ENCODE results near the gene MARVELD1. TPM values are rescaled to one million over a fixed set of nuclear protein-coding genes. Genes with fewer than 3 reads are reported as not detected.
A peak's percentile ranks its signal among the peaks of the same experiment; 100 is the strongest.

Gene MARVELD1
- total and polyA plus RNA-seq, 3 donors from 2014 or later: 8.7 to 21.9 (median 13.6) TPM

- H3K27ac ChIP-seq: peak overlapping the region in 1 of 2 donors; percentile 13
- intact Hi-C loops (cut with DNase I; ENCODE audit: low total_unique reads): loop anchor here (10.0 kb wide), 1 partner anchor 49 kb away; the partner anchor contains the start of gene ZFYVE27
- 67% methylated on average over 2 of the region's 2 CpGs; no CpG with 5 or more reads in 1 of the 2 donors for WGBS, 2 donors
- H3K9me3 ChIP-seq: no peaks in the 10 kb centered on the region
- TF ChIP-seq CTCF (IDR thresholded peaks at IDR 0.05): peak in 2 of 3 experiments; percentile 13 to 31
- TF ChIP-seq POLR2A (IDR thresholded peaks at IDR 0.05): no peak
- no peaks in the 10 kb centered on the region for H3K27me3 ChIP-seq
- peaks cover 49% of the 10 kb centered on the region for H3K4me1 ChIP-seq
- H3K36me3 ChIP-seq (ENCODE audit: low read depth, missing control alignments): no peaks in the 10 kb centered on the region
- peak; percentile 36 for DNase-seq
- H3K4me3 ChIP-seq: no peak overlapping the region
Measured at GRCh38 chr10:97685395-97685958, 28.1 kb upstream of the MARVELD1 start.

GRCh38 chr10:97686301-97686961 lies 27.1 kb upstream of the MARVELD1 start:
- H3K27ac ChIP-seq: peak overlapping the region; percentile 79 to 96
- H3K36me3 ChIP-seq (ENCODE audit: low read depth, missing control alignments): no peaks in the 10 kb centered on the region
- peak overlapping the region; percentile 62 to 74 for H3K4me3 ChIP-seq
- no peak for DNase-seq
- TF ChIP-seq CTCF (IDR thresholded peaks at IDR 0.05): no peak
- no peak for TF ChIP-seq POLR2A (IDR thresholded peaks at IDR 0.05)
- intact Hi-C loops (cut with DNase I; ENCODE audit: low total_unique reads): loop anchor here (10.0 kb wide), 1 partner anchor 48 kb away; the partner anchor contains the start of gene ZFYVE27
- no peaks in the 10 kb centered on the region for H3K9me3 ChIP-seq
- H3K4me1 ChIP-seq: peaks cover 49% of the 10 kb centered on the region
- WGBS, 2 donors: 10 to 17% methylated on average over 6 to 13 of the region's 14 CpGs
- H3K27me3 ChIP-seq: no peaks in the 10 kb centered on the region

- no peaks in the 10 kb centered on the region for H3K27me3 ChIP-seq
- no peaks in the 10 kb centered on the region for H3K36me3 ChIP-seq (ENCODE audit: low read depth, missing control alignments)
- intact Hi-C loops (cut with DNase I; ENCODE audit: low total_unique reads): loop anchor here (10.0 kb wide), 1 partner anchor 48 kb away; the partner anchor contains the start of gene ZFYVE27
- TF ChIP-seq POLR2A (IDR thresholded peaks at IDR 0.05) (peak; percentile 93), CTCF (IDR thresholded peaks at IDR 0.05) (no peak)
- peaks cover 49% of the 10 kb centered on the region for H3K4me1 ChIP-seq
- peak; percentile 98 for DNase-seq
- no peaks in the 10 kb centered on the region for H3K9me3 ChIP-seq
- H3K27ac ChIP-seq: peak within 1 kb of the TSS; percentile 79 to 96
- WGBS, 2 donors: 0 to 1% methylated on average over 10 to 42 of the region's 78 CpGs
- H3K4me3 ChIP-seq: peak within 1 kb of the TSS; percentile 62 to 74
Measured at GRCh38 chr10:97686962-97687784, 26.4 kb upstream of the MARVELD1 start, which contains the start of gene AVPI1. Gene AVPI1 (minus strand): TSS chr10:97687241. CDS start chr10:97679905, 7,336 bp downstream.

GRCh38 chr10:97687785-97688781 lies 25.4 kb upstream of the MARVELD1 start:
- WGBS, 2 donors: 9 to 22% methylated on average over 12 to 14 of the region's 14 CpGs
- intact Hi-C loops (cut with DNase I; ENCODE audit: low total_unique reads): loop anchor here (10.0 kb wide), 1 partner anchor 47 kb away; the partner anchor contains the start of gene ZFYVE27
- Histone ChIP-seq H3K4me3 (peak overlapping the region; percentile 62 to 74), H3K9me3 (no peaks in the 10 kb centered on the region), H3K36me3 (ENCODE audit: low read depth, missing control alignments) (no peaks in the 10 kb centered on the region), H3K4me1 (peaks cover 46% of the 10 kb centered on the region), H3K27me3 (no peaks in the 10 kb centered on the region), H3K27ac (peak overlapping the region; percentile 79 to 96)
- TF ChIP-seq POLR2A (IDR thresholded peaks at IDR 0.05): no peak
- no peak for TF ChIP-seq CTCF (IDR thresholded peaks at IDR 0.05)
- peak; percentile 52 for DNase-seq

Measured in testis (tissue), 3 donors.